Retinal pigment epithelial cell (primary cell): ENCODE results near the gene ZRANB2.

Experiments used
- DNase-seq: peaks from one replicate; pipeline ENCODE4 v3.0.0-alpha.2; 2010; ENCODE audit warnings: low read depth
- H3K4me3 ChIP-seq: 2 replicates; pipeline ENCODE4 v1.5.1; 2011; ENCODE audit warnings: mild to moderate bottlenecking, low read length, control low read depth, moderate library complexity
- TF ChIP-seq, protein P1 (sequence below): conservative IDR thresholded peaks from 2 replicates; pipeline ENCODE4 v1.5.1; 2011; ENCODE audit warnings: low read depth, low read length, control low read depth, inconsistent platforms

ZRANB2 gene

DNA sequence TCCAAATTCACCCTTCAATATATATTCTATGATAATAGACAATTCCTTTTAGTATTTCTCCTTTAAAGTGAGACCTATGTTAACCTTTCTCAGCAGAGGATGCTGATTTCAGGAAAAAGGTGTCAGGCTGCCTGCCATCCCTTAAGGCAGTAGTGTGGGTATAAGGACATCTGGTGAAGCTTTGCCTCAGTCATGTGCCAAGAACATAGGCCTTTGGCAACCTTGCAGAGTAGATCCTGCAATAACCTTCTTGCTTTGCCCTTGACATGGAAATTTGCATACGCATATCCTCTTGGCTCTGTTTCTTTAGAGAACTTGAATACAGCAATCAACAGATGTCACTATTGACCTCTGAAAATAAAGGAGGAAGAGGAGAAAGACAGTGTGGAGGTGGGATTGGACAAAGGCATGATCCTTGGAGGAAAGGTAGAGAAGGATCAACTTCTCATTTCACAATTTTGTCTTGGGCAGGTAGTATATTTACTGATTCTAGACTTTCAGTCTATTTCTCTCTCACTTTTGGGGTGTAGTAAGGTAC lies 21.1 kb upstream of the ZRANB2 start:
- no peak overlapping the region for H3K4me3 ChIP-seq
- DNase-seq: no peak

DNA sequence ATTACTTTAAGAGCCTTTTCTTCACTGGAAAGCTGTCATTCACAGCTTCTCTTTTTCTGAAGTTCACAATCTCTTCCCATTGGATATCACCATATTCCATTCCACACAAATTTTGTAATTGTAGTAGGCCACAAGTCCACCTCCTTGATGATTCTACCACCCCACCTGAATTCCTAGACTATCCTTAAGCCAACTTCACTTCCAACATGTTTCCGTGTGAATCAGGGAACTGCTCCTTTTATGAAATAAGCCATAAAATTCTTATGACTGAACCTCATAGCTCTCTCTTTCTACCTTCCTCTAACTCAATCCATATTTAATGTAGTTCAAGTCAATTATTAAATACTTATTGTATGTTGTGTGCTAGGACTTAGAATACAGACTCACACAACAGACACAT lies 16.6 kb upstream of the ZRANB2 start:
- DNase-seq: no peak
- TF ChIP-seq, protein P1, sequence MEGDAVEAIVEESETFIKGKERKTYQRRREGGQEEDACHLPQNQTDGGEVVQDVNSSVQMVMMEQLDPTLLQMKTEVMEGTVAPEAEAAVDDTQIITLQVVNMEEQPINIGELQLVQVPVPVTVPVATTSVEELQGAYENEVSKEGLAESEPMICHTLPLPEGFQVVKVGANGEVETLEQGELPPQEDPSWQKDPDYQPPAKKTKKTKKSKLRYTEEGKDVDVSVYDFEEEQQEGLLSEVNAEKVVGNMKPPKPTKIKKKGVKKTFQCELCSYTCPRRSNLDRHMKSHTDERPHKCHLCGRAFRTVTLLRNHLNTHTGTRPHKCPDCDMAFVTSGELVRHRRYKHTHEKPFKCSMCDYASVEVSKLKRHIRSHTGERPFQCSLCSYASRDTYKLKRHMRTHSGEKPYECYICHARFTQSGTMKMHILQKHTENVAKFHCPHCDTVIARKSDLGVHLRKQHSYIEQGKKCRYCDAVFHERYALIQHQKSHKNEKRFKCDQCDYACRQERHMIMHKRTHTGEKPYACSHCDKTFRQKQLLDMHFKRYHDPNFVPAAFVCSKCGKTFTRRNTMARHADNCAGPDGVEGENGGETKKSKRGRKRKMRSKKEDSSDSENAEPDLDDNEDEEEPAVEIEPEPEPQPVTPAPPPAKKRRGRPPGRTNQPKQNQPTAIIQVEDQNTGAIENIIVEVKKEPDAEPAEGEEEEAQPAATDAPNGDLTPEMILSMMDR: no peak
- H3K4me3 ChIP-seq: no peak overlapping the region

More for the DNA sequence above, 21.1 kb upstream of the ZRANB2 start:
- TF ChIP-seq, protein P1: no peak

DNA sequence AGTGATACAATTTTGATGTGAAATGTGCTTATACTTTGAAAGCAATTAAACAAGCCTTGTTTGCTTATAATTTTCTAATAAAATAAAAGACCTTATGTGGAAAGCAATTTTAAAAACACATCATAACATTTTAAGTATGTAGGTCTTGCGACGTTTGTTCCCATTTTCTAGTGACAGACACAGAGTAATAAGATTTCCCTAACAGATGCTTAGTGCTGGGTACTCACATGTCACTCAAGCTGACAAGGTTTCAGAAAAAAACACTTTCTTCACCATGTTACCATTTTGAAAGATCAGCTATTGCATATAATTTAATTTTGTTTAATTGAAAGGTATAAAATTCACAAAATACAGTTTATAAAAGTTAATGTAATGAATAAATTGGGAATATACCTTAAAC lies 14.1 kb upstream of the ZRANB2 start:
- no peak for DNase-seq
- TF ChIP-seq, protein P1: no peak
- no peak overlapping the region for H3K4me3 ChIP-seq

DNA sequence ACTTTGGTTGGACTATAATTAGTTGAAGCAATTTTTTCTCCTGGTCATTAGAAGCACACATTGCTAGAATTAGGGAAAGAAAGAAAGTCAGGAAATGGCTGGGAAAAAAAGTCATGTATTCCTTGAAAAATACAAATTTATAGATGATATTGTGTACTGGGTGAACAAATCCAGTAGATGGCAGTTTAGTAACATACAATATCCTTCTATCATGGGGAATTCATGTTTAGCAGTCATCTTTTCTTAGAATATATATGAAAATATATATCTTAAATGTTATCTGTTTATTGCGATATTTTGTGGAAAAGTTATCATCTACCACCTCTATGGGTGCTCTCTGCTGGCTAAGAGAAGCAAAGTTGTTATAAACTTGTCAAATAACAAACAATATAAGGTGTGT lies 13.1 kb upstream of the ZRANB2 start:
- TF ChIP-seq, protein P1: peak; percentile 39
- no peak for DNase-seq

DNA sequence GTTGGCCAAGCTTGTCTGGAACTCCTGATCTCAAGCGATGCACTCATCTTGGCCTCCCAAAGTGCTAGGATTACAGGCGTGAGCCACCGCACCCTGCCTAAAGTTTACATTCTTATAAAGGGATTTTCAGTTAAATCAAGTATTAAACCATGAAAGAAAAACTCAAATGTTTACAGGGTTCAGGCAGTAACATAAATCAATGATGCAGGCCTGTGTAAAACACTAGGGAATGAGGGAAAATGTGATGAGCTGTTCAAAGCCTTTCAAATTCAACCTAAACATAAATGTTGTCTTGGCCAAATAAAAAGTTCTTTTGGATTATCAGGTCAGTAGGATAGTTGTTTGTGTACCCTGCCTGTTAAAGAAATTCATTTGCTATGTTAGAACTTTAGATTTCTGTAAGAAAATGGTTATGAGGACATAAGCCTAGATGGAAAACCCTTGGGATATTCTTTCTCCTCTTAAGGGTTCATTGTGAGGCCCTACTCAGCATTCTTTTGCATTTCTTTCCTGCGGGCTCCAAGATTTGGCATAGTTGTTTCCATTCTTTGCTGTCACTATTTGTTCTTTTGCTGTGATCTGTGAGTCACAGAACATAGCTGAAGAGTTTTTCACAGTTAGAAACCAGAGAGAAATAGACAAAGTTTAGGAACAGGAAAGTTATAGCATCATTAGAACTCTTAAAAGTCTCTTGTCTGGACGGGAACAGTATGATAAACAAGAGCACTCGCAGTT lies 8.9 kb upstream of the ZRANB2 start:
- TF ChIP-seq, protein P1: no peak
- DNase-seq: no peak
- H3K4me3 ChIP-seq: no peak overlapping the region

More for the DNA sequence above, 13.1 kb upstream of the ZRANB2 start:
- no peak overlapping the region for H3K4me3 ChIP-seq

DNA sequence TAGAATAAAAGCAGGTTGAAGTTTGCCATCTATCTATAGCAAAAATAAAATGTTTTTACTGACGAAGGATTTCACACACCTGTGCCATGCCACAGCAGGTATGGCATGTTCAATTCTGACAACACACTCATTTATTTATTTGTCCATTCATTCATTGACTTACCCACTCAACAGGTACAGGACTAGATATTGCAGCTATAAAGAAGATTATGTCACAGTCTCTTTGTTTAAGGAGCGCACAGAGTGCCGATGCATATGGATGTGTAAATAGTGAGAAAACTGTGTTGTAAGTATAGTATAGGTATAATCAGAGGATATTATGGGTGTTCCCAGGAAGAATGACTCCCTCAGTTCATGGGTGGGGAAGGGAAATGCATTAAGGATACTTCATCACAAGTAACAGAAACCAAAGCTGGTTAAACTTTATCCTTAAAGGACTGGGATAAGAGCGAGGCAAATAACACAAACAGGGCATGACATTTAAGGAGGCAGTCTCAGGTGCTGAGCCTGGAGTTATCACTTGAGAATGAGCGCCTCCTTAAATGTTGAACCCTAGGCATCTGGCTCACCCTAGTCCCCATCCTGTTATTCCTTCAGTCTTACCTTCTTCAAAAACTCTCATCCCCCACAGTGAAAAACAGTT lies 7.9 kb upstream of the ZRANB2 start:
- DNase-seq: no peak
- H3K4me3 ChIP-seq: no peak overlapping the region

More for the DNA sequence above, 7.9 kb upstream of the ZRANB2 start:
- TF ChIP-seq, protein P1: no peak
